Prostate gland (tissue), 2 donors: ENCODE results near the gene ADK.
"Not testable (repeated sequence)": the region's sequence is repeated elsewhere in the genome, so short reads cannot be mapped to it uniquely, and the experiment has no call there.

Experiments used
- POLR2A ChIP-seq: fragments of 450-650 bp; IDR thresholded peaks from one replicate; pipeline ENCODE4 v1.6.1; 2016; ENCODE audit warnings: antibody characterized with exemption, mild to moderate bottlenecking
- TF ChIP-seq, protein P1 (sequence below), 4 experiments: fragments of 200-600 bp in 2 of 4; fragments of 450-650 bp in 2 of 4; sonication (generic) in 2 of 4; IDR thresholded peaks; 1 replicate in 3 of 4; 2 replicates in 1 of 4; pipeline ENCODE4 v1.5.1; 2016 to 2019; ENCODE audit warnings: antibody characterized with exemption in 4 of 4, mild to moderate bottlenecking in 2 of 4, moderate library complexity in 2 of 4

DNA sequence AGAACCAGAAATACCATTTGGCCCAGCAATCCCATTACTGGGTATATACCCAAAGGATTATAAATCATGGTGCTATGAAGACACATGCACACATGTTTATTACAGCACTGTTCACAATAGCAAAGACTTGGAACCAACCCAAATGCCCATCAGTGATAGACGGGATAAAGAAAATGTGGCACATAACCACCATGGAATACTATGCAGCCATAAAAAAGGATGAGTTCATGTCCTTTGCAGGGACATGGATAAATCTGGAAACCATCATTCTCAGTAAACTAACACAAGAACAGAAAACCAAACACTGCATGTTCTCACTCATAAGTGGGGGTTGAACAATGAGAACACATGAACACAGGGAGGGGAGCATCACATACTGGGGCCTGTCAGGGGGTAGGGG lies 306.5 kb downstream of the ADK start:
- not testable (repeated sequence) for TF ChIP-seq POLR2A
- TF ChIP-seq, protein P1, sequence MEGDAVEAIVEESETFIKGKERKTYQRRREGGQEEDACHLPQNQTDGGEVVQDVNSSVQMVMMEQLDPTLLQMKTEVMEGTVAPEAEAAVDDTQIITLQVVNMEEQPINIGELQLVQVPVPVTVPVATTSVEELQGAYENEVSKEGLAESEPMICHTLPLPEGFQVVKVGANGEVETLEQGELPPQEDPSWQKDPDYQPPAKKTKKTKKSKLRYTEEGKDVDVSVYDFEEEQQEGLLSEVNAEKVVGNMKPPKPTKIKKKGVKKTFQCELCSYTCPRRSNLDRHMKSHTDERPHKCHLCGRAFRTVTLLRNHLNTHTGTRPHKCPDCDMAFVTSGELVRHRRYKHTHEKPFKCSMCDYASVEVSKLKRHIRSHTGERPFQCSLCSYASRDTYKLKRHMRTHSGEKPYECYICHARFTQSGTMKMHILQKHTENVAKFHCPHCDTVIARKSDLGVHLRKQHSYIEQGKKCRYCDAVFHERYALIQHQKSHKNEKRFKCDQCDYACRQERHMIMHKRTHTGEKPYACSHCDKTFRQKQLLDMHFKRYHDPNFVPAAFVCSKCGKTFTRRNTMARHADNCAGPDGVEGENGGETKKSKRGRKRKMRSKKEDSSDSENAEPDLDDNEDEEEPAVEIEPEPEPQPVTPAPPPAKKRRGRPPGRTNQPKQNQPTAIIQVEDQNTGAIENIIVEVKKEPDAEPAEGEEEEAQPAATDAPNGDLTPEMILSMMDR (IDR thresholded peaks at IDR 0.05), result not testable (repeated sequence)
